Astrocyte of the hippocampus (primary cell): ENCODE results near the gene DIABLO.
A peak's percentile ranks its signal among the peaks of the same experiment; 100 is the strongest.
"Not testable (repeated sequence)": the region's sequence is repeated elsewhere in the genome, so short reads cannot be mapped to it uniquely, and the experiment has no call there.

ENCODE experiments used
- DNase-seq: peaks from one replicate; pipeline ENCODE4 v3.0.0; 2011; ENCODE audit warnings: low read depth, low spot score

DIABLO gene

DNA sequence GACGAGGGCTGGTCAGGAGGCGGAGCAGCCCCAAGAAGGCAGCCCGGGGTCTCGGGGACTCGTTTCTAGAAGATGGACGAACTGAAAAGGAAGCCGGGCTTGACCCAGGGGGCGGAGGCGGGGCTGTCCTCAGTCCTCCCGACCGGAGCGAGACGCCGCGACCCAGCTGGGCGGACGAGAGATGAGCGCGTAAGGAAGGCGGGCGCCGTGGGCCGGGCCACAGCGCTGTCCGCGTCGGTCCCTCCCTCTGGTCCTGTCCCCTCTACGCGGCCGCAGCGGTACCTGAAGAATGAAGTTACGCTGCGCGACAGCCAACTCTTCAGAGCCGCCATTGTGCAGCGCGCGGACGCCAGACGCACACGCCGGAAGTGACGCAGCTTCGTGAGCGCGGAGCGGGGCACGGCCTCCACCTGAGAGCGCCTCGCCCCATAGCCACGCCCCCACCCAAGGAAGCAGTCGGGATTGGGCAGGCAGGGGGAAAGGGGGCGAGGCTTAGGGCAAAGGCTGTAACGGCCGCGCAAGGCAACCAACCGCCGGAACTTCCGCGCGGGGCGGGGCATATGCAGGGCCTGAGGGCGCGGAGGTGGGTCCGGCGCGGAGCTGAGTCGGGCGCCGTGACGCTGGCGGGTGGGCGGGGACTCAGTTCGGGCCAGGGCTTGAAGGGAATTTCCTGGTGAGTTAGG is at the start of gene DIABLO:
Gene DIABLO (minus strand): TSS at position 370 of the 683 bp plus-strand sequence. CDS start 38 bp downstream, at position 332.
- peak; percentile 100 for DNase-seq

- no peak for DNase-seq
Measured at GRCh38 chr12:122275459-122275858, 49.6 kb upstream of the DIABLO start.

- DNase-seq: peak; percentile 100
Measured at GRCh38 chr12:122266230-122266901, 40.5 kb upstream of the DIABLO start, which contains the start of gene VPS33A. VPS33A (minus strand) TSS chr12:122266494; CDS start chr12:122266408, 86 bp downstream.

DNA sequence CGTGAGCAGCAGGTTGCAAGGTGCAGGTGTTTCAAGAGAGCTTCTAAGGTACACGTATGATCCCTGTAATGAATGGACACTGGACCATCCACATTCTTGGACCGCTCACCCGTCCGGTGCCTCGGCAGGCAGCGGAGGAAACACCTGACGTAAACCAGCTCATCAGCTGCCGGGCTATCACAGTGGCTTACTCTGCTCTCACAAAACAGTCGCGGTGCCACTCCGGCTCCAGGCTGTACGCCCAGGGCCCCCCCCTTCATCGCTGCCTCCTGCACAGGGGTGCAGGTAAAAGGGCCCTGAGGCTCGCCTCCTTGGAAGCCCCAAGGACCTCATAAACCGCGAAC is 40.0 kb upstream of the DIABLO start:
- no peak for DNase-seq

DNA sequence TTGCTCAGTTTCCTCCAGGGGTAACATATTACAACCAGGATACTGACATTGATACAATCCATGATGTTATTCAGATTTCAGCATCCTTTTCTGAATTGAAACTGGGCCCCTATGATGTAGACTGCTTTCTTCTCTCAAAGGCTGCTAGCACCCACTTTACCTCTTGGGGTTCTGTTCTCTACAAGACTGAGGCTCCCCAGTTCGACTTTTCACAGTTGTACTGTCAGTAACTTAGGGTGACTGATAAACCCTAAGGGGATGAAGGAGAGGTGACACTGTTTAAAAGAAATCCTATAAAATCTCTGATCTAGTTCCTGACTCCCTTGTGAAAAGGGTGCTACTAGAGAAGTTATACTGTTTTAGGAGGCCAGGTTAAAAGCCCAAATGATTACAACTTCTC is 39.6 kb upstream of the DIABLO start:
- DNase-seq: no peak

DNA sequence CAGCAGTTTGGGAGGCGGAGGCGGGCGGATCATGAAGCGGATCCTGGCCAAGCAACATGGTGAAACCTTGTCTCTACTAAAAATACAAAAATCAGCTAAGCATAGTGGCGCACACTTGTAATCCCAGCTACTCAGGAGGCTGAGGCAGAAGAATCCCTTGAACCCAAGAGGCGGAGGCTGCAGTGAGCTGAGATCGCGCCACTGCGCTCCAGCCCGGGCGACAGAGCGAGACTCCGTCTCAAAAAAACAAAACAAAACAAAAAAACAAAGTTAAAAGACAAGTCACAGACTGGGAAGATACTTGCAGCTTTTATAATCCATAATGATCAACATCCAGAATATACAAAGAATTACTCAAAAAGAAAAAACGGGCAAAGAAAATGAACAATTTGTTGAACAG is 34.9 kb upstream of the DIABLO start:
- DNase-seq: not testable (repeated sequence)

- not testable (repeated sequence) for DNase-seq
Measured at GRCh38 chr12:122258939-122259338, 33.1 kb upstream of the DIABLO start.

DNA sequence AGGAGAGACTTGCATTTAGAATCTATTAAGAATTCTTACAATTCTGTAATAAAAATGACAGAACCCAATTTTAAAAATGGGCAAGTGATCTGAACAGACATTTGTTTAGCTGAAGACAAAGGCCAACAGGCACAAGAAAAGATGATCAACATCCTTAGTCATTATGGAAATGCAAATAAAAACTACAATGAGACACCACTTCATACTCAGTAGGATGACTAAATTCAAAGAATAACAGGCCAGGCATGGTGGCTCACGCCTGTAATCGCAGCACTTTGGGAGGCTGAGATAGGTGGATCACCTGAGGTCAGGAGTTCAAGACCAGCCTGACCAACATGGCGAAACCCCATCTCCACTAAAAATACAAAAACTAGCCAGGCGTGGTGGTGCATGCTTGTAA is 32.6 kb upstream of the DIABLO start:
- DNase-seq: not testable (repeated sequence)

GRCh38 chr12:122250536-122250935 is 24.7 kb upstream of the DIABLO start:
- DNase-seq: no peak

DNA sequence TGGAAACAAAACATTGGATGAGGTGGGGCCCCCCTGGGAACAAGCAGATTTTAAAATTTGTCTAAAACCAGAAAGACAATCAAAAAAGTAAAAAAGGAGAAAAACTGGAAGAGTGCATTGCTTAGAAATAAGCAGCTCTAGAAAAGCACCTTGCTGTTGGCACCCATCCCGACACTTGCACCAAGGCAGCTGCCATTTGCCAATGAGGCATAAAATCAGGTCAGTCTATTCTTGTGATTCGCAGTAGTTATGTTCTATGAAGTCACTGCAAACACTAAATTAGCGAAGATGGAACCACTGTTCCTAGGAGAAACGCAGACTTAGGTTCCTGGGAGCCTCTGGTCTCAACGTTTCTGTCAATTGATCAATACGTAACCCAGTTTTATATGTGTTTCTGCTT is 24.2 kb upstream of the DIABLO start:
- DNase-seq: no peak

GRCh38 chr12:122245553-122245952 is 19.7 kb upstream of the DIABLO start:
- no peak for DNase-seq

- no peak for DNase-seq
Measured at GRCh38 chr12:122244565-122245371, 18.9 kb upstream of the DIABLO start.

DNA sequence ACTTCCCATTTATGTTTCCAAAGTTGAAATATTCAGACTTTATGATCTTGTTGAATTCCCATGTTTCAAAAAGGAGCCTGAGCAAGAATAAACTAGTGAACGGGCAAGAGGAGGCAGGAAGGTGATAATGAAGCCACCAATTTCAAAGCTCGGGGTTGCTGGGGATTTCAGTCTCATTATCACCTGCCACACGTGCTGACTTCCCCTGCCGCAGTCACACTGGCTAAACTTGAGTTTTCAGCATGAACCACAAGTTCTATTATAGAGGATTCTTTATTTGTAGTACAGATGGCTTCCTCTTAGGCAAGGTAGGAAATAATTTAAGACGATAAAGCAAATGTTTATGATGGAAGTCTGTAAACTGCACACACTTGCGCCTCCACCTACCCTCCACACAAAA is 18.1 kb upstream of the DIABLO start:
- no peak for DNase-seq

- DNase-seq: no peak
Measured at GRCh38 chr12:122238861-122239260, 13.0 kb upstream of the DIABLO start.

DNA sequence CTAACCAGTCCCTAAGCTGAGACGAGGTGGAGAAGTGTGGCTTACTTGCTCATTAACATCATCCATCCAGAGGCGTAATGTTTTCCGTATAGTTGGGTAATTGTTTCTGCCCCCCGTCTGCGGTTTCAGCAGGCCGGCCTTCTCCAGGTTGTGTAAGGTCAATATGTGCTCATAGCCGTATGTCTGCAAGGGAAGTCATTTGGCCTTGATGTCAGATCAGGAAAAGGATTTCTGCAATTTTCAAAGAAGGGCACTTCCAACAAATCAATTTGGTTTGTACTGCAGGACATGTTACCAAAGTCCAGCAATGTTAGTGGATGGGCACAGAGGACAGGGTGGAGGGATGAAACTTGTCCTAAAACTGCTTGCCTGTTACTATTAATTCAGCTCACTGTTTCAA is 9.9 kb upstream of the DIABLO start:
- no peak for DNase-seq

- no peak for DNase-seq
Measured at GRCh38 chr12:122232691-122233090, 6.8 kb upstream of the DIABLO start.

- no peak for DNase-seq
Measured at GRCh38 chr12:122230798-122231197, 4.9 kb upstream of the DIABLO start.

GRCh38 chr12:122228092-122228491 is 2.2 kb upstream of the DIABLO start:
- DNase-seq: no peak

GRCh38 chr12:122227341-122227740 is 1.5 kb upstream of the DIABLO start:
- DNase-seq: no peak

DNA sequence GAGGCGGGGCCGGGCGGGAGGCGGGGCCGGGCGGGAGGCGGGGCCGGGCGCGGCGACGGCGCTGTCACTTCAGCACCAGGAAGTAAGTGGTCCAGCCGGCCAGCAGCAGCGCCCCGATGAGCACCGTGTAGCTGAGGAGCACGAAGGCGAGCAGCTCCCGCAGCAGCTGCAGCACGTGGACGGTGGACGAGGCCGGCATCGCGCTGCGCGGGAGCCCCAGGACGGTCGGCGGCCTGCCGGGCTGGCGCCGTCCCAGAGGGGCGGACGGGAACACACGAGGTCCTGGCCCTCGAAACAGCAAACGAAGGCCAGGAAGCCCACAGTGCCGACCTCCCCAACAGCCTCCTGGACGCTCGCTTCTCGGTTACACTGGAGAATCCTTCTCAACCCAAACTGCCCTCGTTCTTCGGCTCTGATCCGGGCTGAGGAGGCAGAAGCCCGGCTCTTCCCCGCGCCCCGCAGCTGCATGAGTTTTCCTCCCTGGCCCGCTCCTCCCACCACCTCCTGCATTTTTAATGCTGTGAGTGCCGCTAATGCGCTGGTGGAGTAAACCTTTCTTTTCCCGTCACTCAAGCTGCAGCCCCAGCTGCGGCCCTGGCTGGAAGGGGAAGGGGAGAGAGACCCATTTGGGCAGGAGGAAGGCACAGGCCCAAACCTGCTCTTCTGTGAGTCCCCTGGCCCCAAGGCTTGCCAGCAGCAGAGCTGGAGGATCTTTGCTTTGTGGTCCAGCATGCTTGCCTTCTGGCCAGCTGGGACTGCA is 694 bp upstream of the DIABLO start:
- no peak for DNase-seq

GRCh38 chr12:122216445-122216844 is 9.4 kb downstream of the DIABLO start:
- no peak for DNase-seq

- no peak for DNase-seq
Measured at GRCh38 chr12:122215771-122216170, 10.1 kb downstream of the DIABLO start.
